ENCODE measurements around the gene PSME2. TPM values are rescaled to one million over a fixed set of nuclear protein-coding genes. Genes with fewer than 3 reads are reported as not detected.
A peak's percentile ranks its signal among the peaks of the same experiment; 100 is the strongest.

The PSME2 gene
- total and polyA plus RNA-seq, 9 of the 15 experiments (the other 6 are each of a cell fraction or from before 2014, with no cell fraction given): 111 to 579 (median 159) TPM

DNA sequence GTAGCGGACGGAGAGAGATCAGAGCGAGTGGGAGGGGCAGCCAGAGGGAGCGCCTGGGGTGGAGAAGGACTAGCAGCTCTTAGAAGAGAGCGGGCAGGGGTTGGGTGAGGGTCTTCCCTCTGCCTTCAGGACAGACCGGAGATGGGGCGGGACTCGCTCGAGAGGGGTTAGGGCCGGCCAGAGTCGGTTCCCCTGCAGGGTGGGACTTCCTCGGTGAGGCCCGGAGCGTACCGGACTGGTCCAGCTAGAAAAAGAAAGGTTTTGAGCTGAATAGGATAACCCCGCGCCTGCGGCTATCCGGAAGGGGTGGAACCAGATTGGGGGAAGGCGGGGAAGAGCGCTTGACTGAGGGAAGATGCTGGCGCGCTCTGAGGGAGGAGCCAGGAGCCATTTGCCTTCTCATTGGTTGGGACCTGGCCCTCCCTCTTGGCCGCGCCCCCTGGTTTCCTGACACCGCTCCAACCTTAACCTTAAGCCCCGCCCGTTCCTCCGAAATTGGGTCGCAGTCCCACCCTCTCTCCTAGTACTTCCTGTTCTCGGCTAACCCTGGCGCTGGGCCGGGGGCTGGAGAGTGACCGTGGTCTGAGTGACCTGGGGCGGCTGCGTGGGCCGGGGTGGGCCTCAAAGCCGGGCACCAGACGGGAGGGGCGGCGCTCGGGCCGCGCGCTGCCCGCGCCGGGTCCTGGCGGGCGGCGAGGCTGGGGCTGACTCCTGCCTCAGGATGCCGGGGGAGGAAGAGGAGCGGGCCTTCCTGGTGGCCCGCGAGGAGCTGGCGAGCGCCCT lies 759 bp upstream of the PSME2 start, which contains the start of gene RNF31 (continued):
- TF ChIP-seq, protein P1, sequence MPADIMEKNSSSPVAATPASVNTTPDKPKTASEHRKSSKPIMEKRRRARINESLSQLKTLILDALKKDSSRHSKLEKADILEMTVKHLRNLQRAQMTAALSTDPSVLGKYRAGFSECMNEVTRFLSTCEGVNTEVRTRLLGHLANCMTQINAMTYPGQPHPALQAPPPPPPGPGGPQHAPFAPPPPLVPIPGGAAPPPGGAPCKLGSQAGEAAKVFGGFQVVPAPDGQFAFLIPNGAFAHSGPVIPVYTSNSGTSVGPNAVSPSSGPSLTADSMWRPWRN (IDR thresholded peaks at IDR 0.05; ENCODE audit: low read depth): no peak
- TF ChIP-seq ZNF436 (CRISPR knock-in tag; IDR thresholded peaks at IDR 0.05) (no peak), SP2 (IDR thresholded peaks at IDR 0.05; ENCODE audit: extremely low read depth, low read depth, low read length, poor library complexity, severe bottlenecking) (no peak), LARP7 (IDR thresholded peaks at IDR 0.05) (no peak), HNRNPK (IDR thresholded peaks at IDR 0.05; ENCODE audit: low read depth, low read length, poor library complexity, severe bottlenecking) (no peak), ZNF121 (CRISPR knock-in tag; conservative IDR thresholded peaks at IDR 0.05) (no peak), ZBED1 (IDR thresholded peaks at IDR 0.05) (no peak), ZNF699 (CRISPR knock-in tag; IDR thresholded peaks at IDR 0.05; ENCODE audit: insufficient replicate concordance) (no peak), TRIM25 (IDR thresholded peaks at IDR 0.05; ENCODE audit: borderline replicate concordance) (no peak), ZBTB7A (IDR thresholded peaks at IDR 0.05; ENCODE audit: borderline replicate concordance, control insufficient read depth, low read depth, low read length) (no peak; the same call in 1 of the 2 replicates), ATF1 (CRISPR knock-in tag; IDR thresholded peaks at IDR 0.05) (no peak), ATF1 (tag; IDR thresholded peaks at IDR 0.05) (no peak), GATAD2B (IDR thresholded peaks at IDR 0.05; ENCODE audit: borderline replicate concordance) (no peak), OTX1 (CRISPR knock-in tag; IDR thresholded peaks at IDR 0.05) (no peak), NFATC3 (IDR thresholded peaks at IDR 0.05) (no peak), MCM3 (IDR thresholded peaks at IDR 0.05) (no peak), WHSC1 (IDR thresholded peaks at IDR 0.05; ENCODE audit: low read length) (no peak), NRF1 (conservative IDR thresholded peaks at IDR 0.05 in 1 of 2, IDR thresholded peaks at IDR 0.05 in 1 of 2) (peak; percentile 79 to 81), TARDBP (IDR thresholded peaks at IDR 0.05) (no peak), MEIS2 (IDR thresholded peaks at IDR 0.05; ENCODE audit: partially characterized antibody) (no peak), ZNF212 (CRISPR knock-in tag; IDR thresholded peaks at IDR 0.05) (no peak), HMG20A (CRISPR knock-in tag; conservative IDR thresholded peaks at IDR 0.05) (no peak), CHD2 (IDR thresholded peaks at IDR 0.05; ENCODE audit: low read depth, low read length) (no peak), ATF3 (IDR thresholded peaks at IDR 0.05) (no peak), ATF3 (CRISPR knock-in tag; conservative IDR thresholded peaks at IDR 0.05) (no peak), EP300 (IDR thresholded peaks at IDR 0.05; ENCODE audit: low read length) (no peak), CBFA2T3 (IDR thresholded peaks at IDR 0.05) (no peak)
- TF ChIP-seq, protein P2, sequence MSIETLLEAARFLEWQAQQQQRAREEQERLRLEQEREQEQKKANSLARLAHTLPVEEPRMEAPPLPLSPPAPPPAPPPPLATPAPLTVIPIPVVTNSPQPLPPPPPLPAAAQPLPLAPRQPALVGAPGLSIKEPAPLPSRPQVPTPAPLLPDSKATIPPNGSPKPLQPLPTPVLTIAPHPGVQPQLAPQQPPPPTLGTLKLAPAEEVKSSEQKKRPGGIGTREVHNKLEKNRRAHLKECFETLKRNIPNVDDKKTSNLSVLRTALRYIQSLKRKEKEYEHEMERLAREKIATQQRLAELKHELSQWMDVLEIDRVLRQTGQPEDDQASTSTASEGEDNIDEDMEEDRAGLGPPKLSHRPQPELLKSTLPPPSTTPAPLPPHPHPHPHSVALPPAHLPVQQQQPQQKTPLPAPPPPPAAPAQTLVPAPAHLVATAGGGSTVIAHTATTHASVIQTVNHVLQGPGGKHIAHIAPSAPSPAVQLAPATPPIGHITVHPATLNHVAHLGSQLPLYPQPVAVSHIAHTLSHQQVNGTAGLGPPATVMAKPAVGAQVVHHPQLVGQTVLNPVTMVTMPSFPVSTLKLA (conservative IDR thresholded peaks at IDR 0.05): no peak

Measured in K562 (cell line).